Neuron (in vitro differentiated cells): ENCODE data around the gene TRIM40.
A peak's percentile ranks its signal among the peaks of the same experiment; 100 is the strongest.
"Not testable (repeated sequence)": the region's sequence is repeated elsewhere in the genome, so short reads cannot be mapped to it uniquely, and the experiment has no call there.

Experiments used
- H2AFZ ChIP-seq: one replicate; pipeline ENCODE4 v1.6.1; 2013; ENCODE audit warnings: low read depth, mild to moderate bottlenecking, inconsistent platforms, low read length, moderate library complexity
- H3K27me3 ChIP-seq: one replicate; pipeline ENCODE4 v1.6.1; 2013; ENCODE audit warnings: low read length; ENCODE audit not compliant: insufficient read depth
- H3K36me3 ChIP-seq: one replicate; pipeline ENCODE4 v1.6.1; 2013; ENCODE audit warnings: low read length; ENCODE audit not compliant: insufficient read depth
- H3K4me1 ChIP-seq: one replicate; pipeline ENCODE4 v1.6.1; 2013; ENCODE audit warnings: low read length; ENCODE audit not compliant: insufficient read depth
- H3K4me3 ChIP-seq: 2 replicates; pipeline ENCODE4 v1.5.1; 2013; ENCODE audit warnings: mild to moderate bottlenecking, low read length, moderate library complexity
- H3K9me3 ChIP-seq: one replicate; pipeline ENCODE4 v1.6.1; 2013; ENCODE audit warnings: low read length

Gene TRIM40

GRCh38 chr6:30102970-30103871 is 32.7 kb upstream of the TRIM40 start:
- Histone ChIP-seq H3K4me3 (peak overlapping the region; percentile 27), H2AFZ (peak overlapping the region; percentile 39), H3K9me3 (no peaks in the 10 kb centered on the region), H3K27me3 (peaks cover 76% of the 10 kb centered on the region), H3K36me3 (no peaks in the 10 kb centered on the region), H3K4me1 (peaks cover 9% of the 10 kb centered on the region)

- Histone ChIP-seq H3K4me1 (peaks cover 9% of the 10 kb centered on the region), H2AFZ (no peak overlapping the region), H3K9me3 (no peaks in the 10 kb centered on the region), H3K36me3 (no peaks in the 10 kb centered on the region), H3K27me3 (peaks cover 73% of the 10 kb centered on the region), H3K4me3 (no peak overlapping the region)
Observed at GRCh38 chr6:30103872-30104179, 32.1 kb upstream of the TRIM40 start.

GRCh38 chr6:30104661-30105060 is 31.3 kb upstream of the TRIM40 start:
- no peaks in the 10 kb centered on the region for H3K36me3 ChIP-seq
- peaks cover 66% of the 10 kb centered on the region for H3K27me3 ChIP-seq
- no peak overlapping the region for H3K4me3 ChIP-seq
- no peak overlapping the region for H2AFZ ChIP-seq
- H3K4me1 ChIP-seq, result peaks cover 9% of the 10 kb centered on the region
- H3K9me3 ChIP-seq, result no peaks in the 10 kb centered on the region

GRCh38 chr6:30111266-30111856 is 24.6 kb upstream of the TRIM40 start:
- Histone ChIP-seq H3K9me3 (no peaks in the 10 kb centered on the region), H3K36me3 (no peaks in the 10 kb centered on the region), H3K4me3 (no peak overlapping the region), H3K4me1 (no peaks in the 10 kb centered on the region), H3K27me3 (peaks cover 20% of the 10 kb centered on the region), H2AFZ (no peak overlapping the region)

- peaks cover 20% of the 10 kb centered on the region for H3K27me3 ChIP-seq
- H2AFZ ChIP-seq, result no peak overlapping the region
- no peaks in the 10 kb centered on the region for H3K9me3 ChIP-seq
- H3K36me3 ChIP-seq, result no peaks in the 10 kb centered on the region
- H3K4me3 ChIP-seq, result no peak overlapping the region
- H3K4me1 ChIP-seq, result no peaks in the 10 kb centered on the region
Observed at GRCh38 chr6:30112402-30112994, 23.4 kb upstream of the TRIM40 start.

- Histone ChIP-seq H3K4me3 (no peak within 1 kb of the TSS), H3K4me1 (no peaks in the 10 kb centered on the region), H3K36me3 (no peaks in the 10 kb centered on the region), H3K9me3 (no peaks in the 10 kb centered on the region), H3K27me3 (peaks cover 15% of the 10 kb centered on the region), H2AFZ (no peak within 1 kb of the TSS)
Observed at GRCh38 chr6:30113003-30113759, 22.8 kb upstream of the TRIM40 start, which contains the start of gene TRIM31. Gene TRIM31 (minus strand): TSS chr6:30113090. CDS start chr6:30112805, 285 bp downstream.

GRCh38 chr6:30113841-30114240 is 22.1 kb upstream of the TRIM40 start:
- H2AFZ ChIP-seq, result no peak overlapping the region
- no peaks in the 10 kb centered on the region for H3K36me3 ChIP-seq
- H3K27me3 ChIP-seq, result peaks cover 12% of the 10 kb centered on the region
- no peaks in the 10 kb centered on the region for H3K9me3 ChIP-seq
- H3K4me3 ChIP-seq, result no peak overlapping the region
- no peaks in the 10 kb centered on the region for H3K4me1 ChIP-seq

- Histone ChIP-seq H3K27me3 (peaks cover 20% of the 10 kb centered on the region), H3K9me3 (no peaks in the 10 kb centered on the region), H2AFZ (no peak overlapping the region), H3K4me1 (no peaks in the 10 kb centered on the region), H3K4me3 (no peak overlapping the region), H3K36me3 (no peaks in the 10 kb centered on the region)
Observed at GRCh38 chr6:30116724-30117123, 19.2 kb upstream of the TRIM40 start.

- not testable (repeated sequence) for H2AFZ ChIP-seq, H3K4me1 ChIP-seq, H3K27me3 ChIP-seq, H3K9me3 ChIP-seq, H3K36me3 ChIP-seq, H3K4me3 ChIP-seq
Observed at GRCh38 chr6:30118691-30119090, 17.2 kb upstream of the TRIM40 start.

- no peaks in the 10 kb centered on the region for H3K4me1 ChIP-seq
- no peak overlapping the region for H2AFZ ChIP-seq
- no peak overlapping the region for H3K4me3 ChIP-seq
- H3K9me3 ChIP-seq, result no peaks in the 10 kb centered on the region
- H3K36me3 ChIP-seq, result no peaks in the 10 kb centered on the region
- peaks cover 30% of the 10 kb centered on the region for H3K27me3 ChIP-seq
Observed at GRCh38 chr6:30121446-30122366, 14.2 kb upstream of the TRIM40 start.

GRCh38 chr6:30122515-30122914 is 13.4 kb upstream of the TRIM40 start:
- Histone ChIP-seq H3K36me3 (no peaks in the 10 kb centered on the region), H3K4me3 (no peak overlapping the region), H3K27me3 (peaks cover 38% of the 10 kb centered on the region), H2AFZ (no peak overlapping the region), H3K4me1 (no peaks in the 10 kb centered on the region), H3K9me3 (no peaks in the 10 kb centered on the region)
